Activated CD8-positive, alpha-beta memory T cell treated with anti-CD3 and anti-CD28 coated beads for 1 hour (primary cell): ENCODE measurements around the gene FGF12.
"Not testable (repeated sequence)": the region's sequence is repeated elsewhere in the genome, so short reads cannot be mapped to it uniquely, and the experiment has no call there.

Experiments
- DNase-seq, 2 donors: peaks; one replicate each; pipeline ENCODE4 v3.0.0-alpha.2; 2020; ENCODE audit warnings: low read depth in 1 of 2; ENCODE audit errors: extremely low read depth in 1 of 2

Gene FGF12

DNA sequence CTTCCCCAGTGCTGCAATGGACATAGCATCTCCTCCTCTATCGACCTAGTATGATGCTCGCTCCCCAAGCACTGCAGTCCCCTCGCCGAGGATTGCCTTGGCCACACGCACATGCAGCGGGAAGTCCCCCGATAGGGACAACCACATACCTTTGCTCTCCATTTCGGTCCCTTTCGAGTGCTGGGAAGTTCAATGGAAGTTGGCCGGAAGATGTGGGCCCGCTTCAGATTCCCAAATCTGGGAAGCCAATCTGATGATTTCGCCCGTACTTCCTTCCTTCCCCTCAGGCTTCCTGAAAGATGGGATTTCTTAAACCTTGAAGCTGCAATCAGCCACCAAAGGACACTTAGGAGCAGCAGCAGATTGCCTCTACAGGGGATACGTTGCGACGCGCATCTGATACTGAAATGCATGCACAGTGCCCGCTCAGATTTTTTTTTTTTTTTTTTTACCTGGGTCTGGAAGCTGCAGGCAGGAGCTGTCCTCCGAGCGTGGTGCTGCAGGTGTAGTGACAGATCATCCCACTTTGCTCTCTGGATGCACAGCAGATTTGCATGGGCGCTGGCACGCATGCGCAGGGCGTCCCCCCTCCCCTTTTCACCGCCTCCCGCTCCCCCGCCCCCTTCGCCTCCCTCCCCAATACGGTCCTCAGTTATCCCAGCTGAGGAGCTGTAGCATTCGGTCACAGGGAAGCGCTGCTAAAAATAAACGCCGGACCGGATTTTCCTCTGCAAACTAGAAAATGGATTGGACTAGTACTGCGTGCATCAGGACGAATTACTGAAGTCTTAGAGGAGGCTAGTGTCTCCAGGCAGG lies at the start of gene FGF12:
Gene FGF12, minus strand, starts transcription at position 510 of the 816 bp plus-strand sequence.
- no peak for DNase-seq

DNA sequence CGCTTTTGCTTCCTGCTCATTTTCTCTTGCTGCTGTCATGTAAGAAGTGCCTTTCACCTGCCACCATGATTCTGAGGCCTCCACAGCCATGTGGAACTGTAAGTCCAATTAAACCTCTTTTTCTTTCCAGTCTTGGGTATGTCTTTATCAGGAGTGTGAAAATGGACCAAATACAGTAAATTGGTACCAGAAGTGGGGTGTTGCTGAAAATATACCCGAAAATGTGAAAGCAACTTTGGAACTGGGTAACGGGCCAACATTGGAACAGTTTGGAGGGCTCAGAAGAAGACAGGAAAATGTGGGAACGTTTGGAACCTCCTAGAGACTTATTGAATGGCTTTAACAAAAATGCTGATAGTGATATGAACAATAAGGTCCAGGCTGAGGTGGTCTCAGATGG lies 47.0 kb upstream of the FGF12 start:
- DNase-seq: not testable (repeated sequence)

DNA sequence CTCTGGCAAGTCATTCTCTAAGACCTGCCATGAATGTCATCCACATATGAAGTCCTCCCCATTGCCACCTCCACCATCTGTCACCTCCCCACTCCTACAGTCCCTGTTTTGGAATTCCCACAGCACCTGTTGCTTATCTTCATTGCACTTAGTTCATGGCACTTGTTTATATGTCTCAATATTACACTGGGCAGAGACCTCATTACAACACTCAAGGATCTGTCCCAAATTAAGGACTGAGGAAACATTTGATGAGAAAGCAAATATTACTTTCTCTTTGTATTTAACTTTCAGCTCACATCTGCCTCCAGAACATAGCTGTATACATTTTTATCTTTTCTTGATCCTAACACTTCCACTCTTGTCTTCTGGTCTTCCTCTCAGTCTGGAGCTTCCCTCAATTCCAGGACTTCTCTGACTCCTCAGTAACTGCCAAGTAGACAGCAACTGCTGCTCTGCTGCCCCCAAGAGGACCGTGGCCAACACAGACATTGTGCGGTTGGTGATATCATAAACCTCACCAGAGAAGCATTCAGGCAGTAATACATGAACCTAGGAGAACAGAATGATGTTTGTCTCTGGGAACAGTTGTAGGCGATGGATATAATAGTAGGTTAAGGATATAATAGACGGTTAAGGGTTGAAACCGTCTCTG lies 45.0 kb upstream of the FGF12 start:
- DNase-seq: no peak

DNA sequence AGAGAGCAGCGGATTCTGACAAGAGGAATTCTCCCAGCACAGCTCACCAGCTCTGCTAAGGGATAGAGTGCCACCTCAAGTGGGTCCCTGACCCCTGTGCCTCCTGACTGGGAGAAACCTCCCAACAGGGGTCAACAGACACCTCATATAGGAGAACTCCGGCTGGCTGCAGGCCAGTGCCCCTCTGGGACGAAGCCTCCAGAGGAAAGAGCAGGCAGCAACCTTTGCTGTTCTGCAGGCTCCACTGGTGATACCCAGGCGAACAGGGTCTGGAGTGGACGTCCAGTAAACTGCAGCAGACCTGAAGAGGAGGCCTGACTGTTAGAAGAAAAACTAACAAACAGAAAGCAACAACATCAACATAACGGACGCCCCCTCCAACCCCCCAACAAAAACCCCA lies 31.3 kb upstream of the FGF12 start:
- DNase-seq: no peak

DNA sequence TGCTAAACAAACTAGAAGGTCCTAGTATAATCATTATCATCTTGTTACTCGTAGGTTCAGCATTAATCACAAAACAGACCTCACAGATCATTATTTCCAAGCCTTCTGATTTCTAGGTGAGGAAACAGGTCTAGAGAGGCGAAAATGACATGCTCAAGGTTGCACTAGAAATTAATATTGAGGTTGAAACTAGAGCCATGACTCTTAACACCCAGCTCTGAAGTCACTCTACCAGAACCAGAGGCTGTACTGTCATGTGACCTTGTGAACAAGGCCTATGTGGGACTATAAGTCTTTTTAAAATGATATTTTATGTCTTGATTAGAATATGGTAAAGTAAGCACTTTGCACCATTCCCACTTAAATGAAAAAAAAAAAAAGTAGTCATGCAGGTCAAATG lies 23.8 kb upstream of the FGF12 start:
- no peak for DNase-seq

DNA sequence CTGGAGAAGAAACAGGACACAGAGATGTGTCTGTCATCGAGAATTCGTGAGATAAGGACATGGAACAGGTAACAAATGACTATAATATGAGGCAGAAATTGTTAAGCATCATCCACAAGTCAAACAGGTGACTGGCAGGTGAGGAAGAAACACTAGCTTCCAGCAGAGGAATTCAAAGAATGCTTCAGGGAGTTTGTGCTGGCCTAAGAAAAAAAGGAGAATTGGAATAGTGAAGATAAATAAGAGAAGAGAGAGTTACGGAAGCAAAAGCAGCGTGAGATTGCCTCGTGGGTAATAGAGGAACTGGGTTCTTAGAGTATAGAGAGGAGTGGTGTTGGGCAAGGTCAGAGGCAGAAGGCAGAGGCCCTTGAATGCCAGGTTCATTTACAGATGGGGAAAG lies 22.9 kb upstream of the FGF12 start:
- DNase-seq: no peak

DNA sequence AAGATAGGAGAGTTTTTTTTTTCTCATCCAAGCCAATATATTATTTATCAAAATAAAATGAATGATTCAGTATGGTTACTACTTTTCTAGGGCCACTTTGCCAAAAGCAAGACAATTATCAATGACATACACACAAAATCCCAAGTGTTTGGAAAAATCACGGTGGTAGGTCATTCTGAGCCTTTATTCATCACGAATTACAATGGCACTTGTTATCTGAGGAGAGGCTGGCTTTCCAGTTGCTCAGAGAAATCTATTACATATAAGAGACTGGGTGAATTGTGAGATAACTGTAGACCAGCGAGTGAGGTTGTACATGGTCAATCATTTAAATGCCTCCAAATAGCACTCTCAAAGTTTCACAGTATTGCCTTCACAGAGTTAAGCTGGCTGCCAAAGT lies 20.4 kb upstream of the FGF12 start:
- no peak for DNase-seq

DNA sequence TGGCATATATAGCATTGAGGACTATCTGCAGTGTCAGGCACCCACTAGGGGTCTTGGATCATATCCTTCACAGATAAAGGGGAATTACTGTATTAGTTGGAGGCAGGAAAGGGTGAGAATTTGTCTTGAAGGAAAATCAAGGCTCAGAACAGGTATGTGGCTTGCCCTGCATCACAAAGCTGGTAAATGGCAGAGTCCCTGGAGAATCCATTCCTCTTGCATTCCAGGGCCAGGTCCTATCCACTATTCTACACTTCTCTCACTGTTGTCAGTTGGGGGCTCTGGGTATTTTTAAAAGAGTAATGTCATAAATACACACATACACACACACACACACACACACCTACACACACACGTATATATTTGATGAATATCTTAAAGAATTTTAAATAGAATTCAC lies 19.8 kb upstream of the FGF12 start:
- DNase-seq: no peak

DNA sequence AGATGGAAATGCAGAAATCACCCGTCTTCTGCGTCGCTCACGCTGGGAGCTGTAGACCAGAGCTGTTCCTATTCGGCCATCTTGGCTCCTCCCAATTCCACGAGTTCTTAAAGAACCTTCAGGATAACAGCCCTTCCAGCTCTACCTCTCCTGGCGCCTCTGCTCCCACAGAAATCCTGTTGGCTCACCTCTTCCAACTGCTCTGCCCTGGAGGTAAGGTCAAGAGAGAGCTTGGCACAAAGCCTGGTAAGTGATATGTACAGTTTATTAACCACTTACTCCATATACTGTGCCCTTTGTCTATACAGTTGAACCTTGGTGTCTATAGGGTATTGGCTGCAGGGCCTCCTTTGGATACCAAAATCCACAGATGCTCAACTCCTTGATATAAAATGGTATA lies 17.8 kb upstream of the FGF12 start:
- no peak for DNase-seq

DNA sequence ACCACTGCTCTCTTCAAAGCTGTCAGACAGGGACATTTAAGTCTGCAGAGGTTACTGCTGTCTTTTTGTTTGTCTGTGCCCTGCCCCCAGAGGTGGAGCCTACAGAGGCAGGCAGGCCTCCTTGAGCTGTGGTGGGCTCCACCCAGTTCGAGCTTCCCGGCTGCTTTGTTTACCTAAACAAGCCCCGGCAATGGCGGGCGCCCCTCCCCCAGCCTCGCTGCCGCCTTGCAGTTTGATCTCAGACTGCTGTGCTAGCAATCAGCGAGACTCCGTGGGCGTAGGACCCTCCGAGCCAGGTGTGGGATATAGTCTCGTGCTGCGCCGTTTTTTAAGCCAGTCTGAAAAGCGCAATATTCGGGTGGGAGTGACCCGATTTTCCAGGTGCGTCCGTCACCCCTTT lies 17.3 kb upstream of the FGF12 start:
- DNase-seq: not testable (repeated sequence)

DNA sequence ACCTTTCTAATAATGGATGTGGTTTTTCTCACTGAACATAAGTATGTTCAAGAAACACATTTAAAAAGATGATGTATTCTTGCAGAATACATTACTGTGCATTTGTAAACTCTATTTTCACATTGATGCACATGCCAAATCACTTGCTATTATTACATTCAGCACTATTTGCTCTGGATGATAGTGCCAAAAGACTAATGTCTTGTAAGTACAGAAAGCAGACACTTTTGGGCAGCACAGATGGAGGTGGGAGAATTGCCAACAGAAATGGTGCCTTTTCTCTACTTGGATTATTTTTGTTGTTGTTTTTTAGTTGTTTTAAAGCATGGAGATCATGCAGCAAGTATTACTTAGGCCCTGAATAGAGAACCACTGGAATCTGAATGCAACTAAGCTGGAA lies 10.2 kb upstream of the FGF12 start:
- DNase-seq: no peak

DNA sequence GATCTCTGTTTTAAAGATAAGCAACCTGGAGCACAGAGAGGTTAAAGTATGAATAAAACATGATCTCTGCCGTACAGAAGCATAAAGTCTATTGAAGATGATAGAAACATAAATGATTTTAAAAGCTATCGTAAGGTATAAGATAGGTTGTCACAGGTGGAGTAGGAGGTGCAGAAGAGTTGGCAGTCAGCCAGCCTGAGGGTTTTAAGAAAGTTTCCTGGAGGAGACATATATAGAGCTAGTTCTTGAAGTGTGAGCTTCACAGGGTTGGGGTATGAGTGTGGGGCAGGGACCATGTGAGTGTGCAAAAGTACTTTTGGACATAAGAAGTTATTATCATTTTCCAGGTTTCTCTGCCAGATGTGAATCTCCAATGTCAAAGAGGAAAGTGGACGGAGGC lies 3.9 kb upstream of the FGF12 start:
- no peak for DNase-seq

DNA sequence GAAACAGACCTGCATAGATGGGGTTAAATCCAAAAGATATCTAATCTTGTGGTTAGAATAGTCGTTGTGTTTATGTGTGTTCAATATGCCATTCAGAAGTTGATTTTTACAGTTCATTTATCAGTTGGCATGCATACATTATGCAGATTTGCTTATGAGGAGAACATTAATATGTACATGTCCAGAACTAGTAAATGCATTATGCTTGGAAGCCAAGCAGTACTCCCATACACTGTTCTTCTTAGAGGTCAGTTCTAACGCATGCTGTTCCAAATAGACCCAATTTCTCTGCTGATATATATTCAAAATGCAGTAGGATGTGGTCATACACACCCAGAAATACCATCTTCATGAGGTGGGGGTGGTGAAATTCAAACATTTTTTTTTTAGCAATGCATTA lies 956 bp downstream of the FGF12 start:
- DNase-seq: no peak

DNA sequence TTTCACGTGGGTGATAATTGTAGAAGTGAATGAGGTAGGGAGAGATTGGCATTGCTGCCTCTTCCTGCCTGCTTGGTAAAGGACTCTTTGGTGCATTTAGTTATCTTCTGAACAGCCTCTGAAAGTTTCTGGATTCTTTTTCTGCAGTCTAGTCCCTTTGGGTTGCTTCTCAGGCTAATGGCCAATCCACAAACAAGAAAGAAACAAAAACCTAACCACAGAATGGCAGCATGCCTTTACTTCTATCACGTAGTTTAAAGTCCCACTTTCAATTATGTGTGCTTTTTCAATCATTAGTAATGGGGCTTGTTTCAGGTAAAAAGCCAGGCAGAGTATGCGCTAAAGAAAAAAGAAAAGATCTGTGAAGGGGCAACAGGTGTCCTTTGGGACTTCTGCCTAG lies 7.4 kb downstream of the FGF12 start:
- no peak for DNase-seq

DNA sequence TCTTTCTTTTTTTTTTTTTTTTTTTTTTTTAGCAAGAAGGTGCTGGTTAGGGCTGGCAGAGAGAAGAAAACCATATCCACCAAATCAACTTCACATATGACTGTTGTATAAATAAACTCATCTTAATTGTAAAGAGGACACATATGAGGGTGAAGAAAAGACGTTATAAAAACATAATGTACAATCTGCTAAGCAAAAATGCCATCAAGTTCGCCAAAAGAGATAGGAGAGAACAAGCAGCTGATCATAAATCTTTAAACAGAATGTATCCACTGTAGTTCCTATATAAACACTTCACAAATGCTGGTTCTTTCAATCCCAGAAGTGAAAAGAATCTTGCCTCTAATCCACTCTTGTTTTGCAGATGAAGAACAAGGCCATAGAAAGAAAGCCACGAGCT lies 9.2 kb downstream of the FGF12 start:
- no peak for DNase-seq

DNA sequence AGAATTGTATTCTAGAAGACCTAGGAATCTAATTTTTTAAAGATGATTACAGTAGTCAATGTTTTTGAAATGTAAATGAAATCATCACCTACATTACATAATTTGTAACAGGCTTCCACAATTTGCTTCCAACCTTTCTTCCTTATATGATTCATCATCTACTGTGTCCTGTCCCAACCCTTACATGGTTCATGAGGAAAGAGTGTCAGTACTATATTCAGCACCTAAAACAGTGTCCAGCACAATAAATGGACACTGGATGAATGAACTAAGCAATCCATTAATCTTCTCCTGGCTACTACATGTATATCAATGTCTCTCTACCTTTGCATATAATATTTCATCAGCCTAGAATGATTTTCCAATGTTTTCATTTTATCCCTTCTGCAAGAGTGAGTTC lies 12.2 kb downstream of the FGF12 start:
- no peak for DNase-seq

DNA sequence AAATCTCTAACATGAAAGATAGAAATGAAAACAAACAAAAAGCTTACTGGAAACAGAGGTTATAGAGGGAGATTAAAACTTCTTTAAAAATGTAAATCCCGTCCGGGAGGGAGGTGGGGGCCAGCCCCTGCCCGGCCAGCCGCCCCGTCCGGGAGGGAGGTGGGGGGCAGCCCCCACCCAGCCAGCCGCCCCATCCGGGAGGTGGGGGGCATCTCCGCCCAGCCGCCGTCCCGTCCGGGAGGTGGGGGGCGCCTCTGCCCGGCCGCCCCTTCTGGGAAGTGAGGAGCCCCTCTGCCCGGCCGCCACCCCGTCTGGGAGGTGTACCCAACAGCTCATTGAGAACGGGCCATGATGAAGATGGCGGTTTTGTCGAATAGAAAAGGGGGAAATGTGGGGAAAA lies 16.2 kb downstream of the FGF12 start:
- DNase-seq: not testable (repeated sequence)

DNA sequence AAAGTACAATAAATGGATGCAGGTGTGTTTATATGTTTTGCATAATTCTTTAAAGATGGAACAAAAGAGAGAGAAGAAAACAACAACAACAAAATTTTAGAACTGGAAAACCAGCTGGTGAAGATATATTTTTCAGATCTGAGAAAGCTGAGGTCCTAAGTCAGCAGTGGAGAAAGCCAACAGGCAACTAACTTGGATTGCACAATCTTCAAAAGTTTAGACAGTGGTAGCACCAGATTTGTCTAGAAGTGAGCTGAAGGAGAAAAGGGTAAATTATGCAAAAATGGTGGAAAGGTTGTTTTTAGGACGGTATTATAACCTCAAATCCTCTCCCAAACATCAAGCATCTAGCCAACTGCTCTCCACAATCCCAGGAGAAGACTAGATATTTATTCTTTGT lies 17.0 kb downstream of the FGF12 start:
- no peak for DNase-seq

DNA sequence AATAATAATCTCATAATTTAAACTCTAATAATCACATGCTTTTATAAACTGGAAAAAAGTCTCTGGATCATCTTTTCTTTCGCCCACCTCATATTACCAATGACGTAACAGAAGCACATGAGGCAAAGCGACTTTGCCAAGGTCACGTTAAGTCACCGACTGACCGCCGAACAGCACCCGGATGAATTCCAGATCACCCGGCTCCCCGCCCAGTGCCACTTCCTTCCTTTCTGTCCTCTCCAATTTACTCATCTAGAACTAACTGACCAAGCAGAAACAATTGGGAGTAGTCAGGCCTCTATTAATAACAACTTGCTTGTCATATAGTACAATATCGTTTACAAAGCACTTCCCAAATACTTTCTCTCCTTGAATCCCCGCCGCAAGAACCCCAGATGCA lies 21.1 kb downstream of the FGF12 start:
- no peak for DNase-seq

DNA sequence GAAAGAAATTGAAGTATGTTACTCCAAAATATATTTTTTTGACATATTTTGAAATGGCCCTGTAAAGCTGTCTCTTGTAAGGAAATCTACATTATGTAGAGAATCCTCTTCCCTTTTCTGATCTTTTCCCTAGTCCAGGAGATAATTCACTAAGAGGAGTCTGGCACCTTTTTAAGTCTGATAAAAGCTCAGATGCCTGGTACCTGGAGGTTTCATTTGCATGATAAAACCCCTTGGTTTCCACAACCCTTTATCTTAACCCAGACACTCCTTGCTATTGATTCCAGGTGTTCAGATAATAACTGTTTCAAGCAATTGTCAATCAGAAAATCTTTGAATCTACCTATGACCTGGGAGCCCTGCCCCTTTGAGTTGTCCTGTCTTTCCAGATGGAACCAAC lies 26.5 kb downstream of the FGF12 start:
- no peak for DNase-seq

DNA sequence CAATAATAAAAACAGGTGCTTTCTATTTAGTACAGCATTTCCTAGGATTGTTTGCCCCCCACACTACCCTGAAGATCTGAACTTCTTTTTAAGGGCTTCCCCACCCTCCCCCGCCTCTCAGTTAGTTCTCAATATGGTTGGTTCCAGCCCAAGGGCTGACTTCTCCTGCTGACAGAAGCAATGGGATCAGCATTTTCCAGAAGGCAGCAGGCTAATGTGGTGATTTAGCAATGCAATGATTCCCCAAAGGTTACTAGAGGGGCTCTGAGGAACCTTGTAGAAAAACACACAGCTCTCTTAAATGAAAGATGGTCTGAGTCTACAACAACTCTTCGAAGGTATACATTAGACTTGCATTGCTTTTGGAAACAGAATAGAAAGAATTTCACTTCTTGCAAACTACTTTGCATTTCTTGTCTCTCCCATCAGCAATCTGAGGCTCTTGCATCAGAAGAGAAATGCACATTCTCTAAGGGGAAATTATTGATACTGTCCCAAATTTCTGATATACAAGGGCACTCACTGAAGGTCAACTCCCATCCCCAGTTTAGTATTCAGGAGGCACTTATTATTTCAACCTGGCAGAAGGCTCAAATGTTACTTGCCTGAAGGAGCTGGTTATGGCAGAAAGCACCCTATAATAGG lies 30.3 kb downstream of the FGF12 start:
- DNase-seq: no peak

DNA sequence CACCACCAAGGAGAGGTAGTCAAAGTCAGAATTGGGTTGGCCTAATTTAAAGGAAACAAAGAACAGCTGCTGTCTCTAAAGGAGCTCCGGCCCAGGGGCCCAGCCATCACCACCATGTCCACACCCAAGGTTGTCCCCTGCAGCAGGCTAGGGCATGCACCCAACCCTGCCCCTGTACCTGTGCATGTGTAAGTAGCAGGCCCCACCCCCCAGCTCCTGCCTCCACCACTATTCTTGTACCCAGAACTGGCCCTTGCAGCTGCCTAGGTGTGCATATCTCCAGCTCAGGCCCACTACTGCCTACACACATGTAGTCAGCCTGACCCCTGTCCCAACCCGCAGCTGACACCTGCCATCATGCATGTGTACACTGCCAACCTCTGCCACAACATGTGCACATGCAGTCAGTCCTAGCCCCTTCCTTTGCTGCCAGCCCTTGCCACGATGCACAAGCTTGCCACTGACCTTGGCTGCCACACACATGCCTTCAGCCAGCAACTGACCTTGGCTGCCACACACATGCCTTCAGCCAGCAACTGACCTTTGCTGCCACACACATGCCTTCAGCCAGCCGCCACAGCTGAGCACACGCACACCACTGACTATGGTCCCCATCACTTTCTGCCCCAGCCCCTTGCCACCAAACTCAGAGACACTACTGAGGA lies 39.7 kb downstream of the FGF12 start:
- DNase-seq: no peak
